ENCODE data around the gene TACR1. TPM values are rescaled to one million over a fixed set of nuclear protein-coding genes. Genes with fewer than 3 reads are reported as not detected.
A peak's percentile ranks its signal among the peaks of the same experiment; 100 is the strongest.
"Not testable (repeated sequence)": the region's sequence is repeated elsewhere in the genome, so short reads cannot be mapped to it uniquely, and the experiment has no call there.

The TACR1 gene
- total RNA-seq, 3 donors from 2014 or later, result 1.3 to 5.9 (median 2.4) TPM

GRCh38 chr2:75064691-75065396 is 134.5 kb downstream of the TACR1 start:
- Histone ChIP-seq H3K36me3 (no peaks in the 10 kb centered on the region), H3K4me1 (no peaks in the 10 kb centered on the region), H3K4me3 (no peak overlapping the region), H3K27ac (no peak overlapping the region), H3K9me3 (no peaks in the 10 kb centered on the region), H3K27me3 (no peaks in the 10 kb centered on the region)
- TF ChIP-seq POLR2A (IDR thresholded peaks at IDR 0.05) (no peak), CTCF (IDR thresholded peaks at IDR 0.05) (peak; percentile 36 to 55 (median 55))
- peak; percentile 20 to 58 for DNase-seq (ENCODE audit: low spot score in 2 of 2)
- intact Hi-C loops (cut with DNase I; ENCODE audit: low total_unique reads), result no loop called here

DNA sequence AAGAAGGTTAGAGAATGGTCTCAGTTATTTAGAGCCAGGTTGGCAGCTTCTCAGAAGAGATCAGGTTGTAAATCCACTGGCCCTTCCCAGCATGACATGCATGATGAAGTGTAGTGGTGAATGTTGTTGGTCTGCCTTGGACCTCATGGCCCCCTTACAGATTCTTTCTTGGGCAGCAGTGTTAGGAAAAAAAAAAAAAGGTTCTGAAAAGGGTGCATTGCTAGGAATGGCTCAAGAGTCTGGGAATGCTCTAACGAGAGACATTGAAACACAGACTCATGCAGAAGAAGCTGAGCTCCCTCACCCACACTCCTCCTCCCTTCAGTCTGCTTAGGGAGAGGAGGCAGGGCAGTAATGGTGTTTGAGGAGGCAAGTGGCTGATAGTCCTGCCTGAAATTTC is 135.4 kb downstream of the TACR1 start:
- intact Hi-C loops (cut with DNase I; ENCODE audit: low total_unique reads), result no loop called here
- Histone ChIP-seq H3K27ac (no peak overlapping the region), H3K27me3 (no peaks in the 10 kb centered on the region)

GRCh38 chr2:75058427-75058826 is 140.9 kb downstream of the TACR1 start:
- no peak for DNase-seq (ENCODE audit: low spot score in 2 of 2)
- H3K36me3 ChIP-seq, result no peaks in the 10 kb centered on the region
- H3K4me1 ChIP-seq, result no peaks in the 10 kb centered on the region
- no peak for TF ChIP-seq POLR2AphosphoS5 (IDR thresholded peaks at IDR 0.05)
- TF ChIP-seq POLR2A (IDR thresholded peaks at IDR 0.05), result no peak
- no peak for TF ChIP-seq CTCF (IDR thresholded peaks at IDR 0.05)
- H3K27ac ChIP-seq, result no peak overlapping the region
- H3K9me3 ChIP-seq, result no peaks in the 10 kb centered on the region
- no peaks in the 10 kb centered on the region for H3K27me3 ChIP-seq
- intact Hi-C loops (cut with DNase I; ENCODE audit: low total_unique reads), result no loop called here
- H3K4me3 ChIP-seq, result no peak overlapping the region

More for the DNA sequence above, 135.4 kb downstream of the TACR1 start:
- no peaks in the 10 kb centered on the region for H3K4me1 ChIP-seq
- no peaks in the 10 kb centered on the region for H3K9me3 ChIP-seq
- no peaks in the 10 kb centered on the region for H3K36me3 ChIP-seq
- TF ChIP-seq POLR2A (IDR thresholded peaks at IDR 0.05) (no peak), CTCF (IDR thresholded peaks at IDR 0.05) (no peak), POLR2AphosphoS5 (IDR thresholded peaks at IDR 0.05) (no peak)
- H3K4me3 ChIP-seq, result no peak overlapping the region
- DNase-seq (ENCODE audit: low spot score in 2 of 2), result no peak

GRCh38 chr2:75057150-75057549 is 142.2 kb downstream of the TACR1 start:
- H3K27ac ChIP-seq; DNase-seq (ENCODE audit: low spot score in 2 of 2); H3K4me3 ChIP-seq; H3K9me3 ChIP-seq; H3K27me3 ChIP-seq; H3K36me3 ChIP-seq; H3K4me1 ChIP-seq; intact Hi-C loops (cut with DNase I; ENCODE audit: low total_unique reads): not testable (repeated sequence)

DNA sequence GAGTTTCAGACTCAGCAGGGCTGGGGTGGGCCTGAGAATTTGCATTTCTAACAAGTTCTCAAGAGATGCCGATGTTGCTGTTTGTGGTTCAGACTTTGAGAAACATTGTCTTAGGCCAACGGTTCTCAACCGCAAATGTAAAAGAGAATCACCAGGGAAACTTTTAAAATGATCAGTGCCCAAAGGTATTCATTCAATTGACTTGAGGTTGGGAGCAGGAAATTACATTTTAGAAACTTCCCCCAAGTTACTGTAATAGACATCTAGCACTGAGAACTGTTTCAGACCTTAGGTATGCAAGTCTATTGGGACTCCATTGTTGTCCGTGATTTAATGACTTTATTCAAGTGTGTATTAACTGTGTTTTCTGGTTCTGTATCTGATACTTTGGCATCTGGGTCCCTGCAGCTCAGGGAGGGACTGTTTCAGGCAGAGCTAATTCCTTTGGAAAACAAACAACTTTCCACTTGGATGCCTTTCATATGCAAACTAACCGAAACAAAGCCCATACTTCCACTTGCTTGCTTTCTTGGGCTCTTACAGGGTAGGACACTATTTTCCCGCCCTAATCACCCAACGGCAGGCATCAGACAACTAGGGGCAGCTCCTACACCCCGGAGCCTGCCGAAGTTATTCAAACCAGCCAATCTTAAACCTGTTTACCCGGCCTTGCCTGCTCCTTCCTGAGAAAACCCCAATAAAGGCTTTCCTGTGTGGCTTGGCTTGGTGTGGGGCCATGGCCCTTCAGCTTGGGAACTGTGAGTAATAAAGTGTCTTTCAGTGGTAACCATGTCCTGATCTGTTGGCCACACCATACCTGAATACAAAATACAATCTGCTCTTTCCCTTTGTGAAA is 143.3 kb downstream of the TACR1 start:
- Histone ChIP-seq H3K36me3 (no peaks in the 10 kb centered on the region), H3K9me3 (no peaks in the 10 kb centered on the region), H3K27me3 (no peaks in the 10 kb centered on the region), H3K27ac (peak overlapping the region in 1 of 2 donors; percentile 52), H3K4me1 (no peaks in the 10 kb centered on the region), H3K4me3 (no peak overlapping the region)
- no peak for TF ChIP-seq POLR2A (IDR thresholded peaks at IDR 0.05)
- no peak for TF ChIP-seq POLR2AphosphoS5 (IDR thresholded peaks at IDR 0.05)
- TF ChIP-seq CTCF (IDR thresholded peaks at IDR 0.05), result no peak
- no peak for DNase-seq (ENCODE audit: low spot score in 2 of 2)
- intact Hi-C loops (cut with DNase I; ENCODE audit: low total_unique reads), result no loop called here

Data from breast epithelium (tissue), 4 donors.